DND-41 (cell line): ENCODE measurements around the gene ZDHHC7.

ENCODE experiments used
- ATAC-seq: fragments of 200-7000 bp; cut with Tn5 transposase; 3 replicates; pipeline ENCODE4 v1.9.1; 2021; ENCODE audit warnings: low read depth; ENCODE audit not compliant: insufficient read depth
- DNase-seq: peaks from one replicate; pipeline ENCODE4 v3.0.0-alpha.2; 2020
- H2AFZ ChIP-seq: 2 replicates; pipeline ENCODE4 v1.6.0; 2012; ENCODE audit warnings: low read depth, low read length
- H3K27ac ChIP-seq: 2 replicates; pipeline ENCODE4 v1.5.1; 2012; ENCODE audit warnings: low read length, inconsistent platforms
- H3K27me3 ChIP-seq: fragments of 200-600 bp; sonication (generic); 2 replicates; pipeline ENCODE4 v1.6.0; 2012; ENCODE audit warnings: low read length, mild to moderate bottlenecking, inconsistent platforms; ENCODE audit not compliant: insufficient read depth, poor library complexity
- H3K36me3 ChIP-seq: 2 replicates; pipeline ENCODE4 v1.5.1; 2012; ENCODE audit warnings: low read length, inconsistent platforms; ENCODE audit not compliant: insufficient read depth
- H3K4me1 ChIP-seq: 2 replicates; pipeline ENCODE4 v1.5.1; 2012; ENCODE audit warnings: mild to moderate bottlenecking, low read length; ENCODE audit not compliant: insufficient read depth
- H3K4me2 ChIP-seq: 2 replicates; pipeline ENCODE4 v1.6.0; 2012; ENCODE audit warnings: mild to moderate bottlenecking, moderate library complexity, low read length, inconsistent platforms; ENCODE audit not compliant: insufficient read depth
- H3K4me3 ChIP-seq, 2 experiments: fragments of 200-600 bp in 1 of 2; shearing (Covaris generic) in 1 of 2; 2 replicates each; pipeline ENCODE4 v1.5.1; 2012 to 2016; ENCODE audit warnings: inconsistent platforms in 2 of 2, low read length in 2 of 2, mild to moderate bottlenecking in 2 of 2, low read depth in 1 of 2, moderate library complexity in 1 of 2
- H3K79me2 ChIP-seq: 2 replicates; pipeline ENCODE4 v1.6.0; 2012; ENCODE audit warnings: low read length, inconsistent platforms; ENCODE audit not compliant: insufficient read depth
- H3K9ac ChIP-seq: 2 replicates; pipeline ENCODE4 v1.6.0; 2012; ENCODE audit warnings: low read depth, mild to moderate bottlenecking, inconsistent platforms, low read length, moderate library complexity
- H3K9me3 ChIP-seq: 2 replicates; pipeline ENCODE4 v1.5.1; 2012; ENCODE audit warnings: low read length, moderate library complexity, mild to moderate bottlenecking, inconsistent platforms; ENCODE audit not compliant: insufficient read depth, severe bottlenecking
- H4K20me1 ChIP-seq: 2 replicates; pipeline ENCODE4 v1.6.0; 2012; ENCODE audit warnings: low read length; ENCODE audit not compliant: insufficient read depth
- CTCF ChIP-seq: IDR thresholded peaks from 2 replicates; pipeline ENCODE4 v1.5.1; 2012; ENCODE audit warnings: borderline replicate concordance, low read length, moderate library complexity, mild to moderate bottlenecking; ENCODE audit not compliant: poor library complexity, severe bottlenecking; ENCODE audit errors: extremely low read depth
- EZH2 ChIP-seq: IDR thresholded peaks from 3 replicates; pipeline ENCODE4 v1.6.1; 2012; ENCODE audit warnings: borderline replicate concordance, low read depth, mild to moderate bottlenecking, moderate library complexity, low read length, inconsistent platforms; ENCODE audit not compliant: severe bottlenecking

Gene ZDHHC7

GRCh38 chr16:84985079-84986065 lies 26.0 kb downstream of the ZDHHC7 start:
- no peak for ATAC-seq
- Histone ChIP-seq H4K20me1 (peaks cover 34% of the 10 kb centered on the region), H3K27me3 (no peaks in the 10 kb centered on the region), H3K9ac (no peak overlapping the region), H3K36me3 (peaks cover 78% of the 10 kb centered on the region), H3K4me3 (no peak overlapping the region), H3K4me2 (no peak overlapping the region), H2AFZ (no peak overlapping the region), H3K27ac (no peak overlapping the region), H3K4me1 (no peaks in the 10 kb centered on the region), H3K9me3 (no peaks in the 10 kb centered on the region), H3K79me2 (peaks cover 11% of the 10 kb centered on the region; the same call in 1 of the 2 replicates)
- DNase-seq, result no peak
- TF ChIP-seq EZH2 (no peak), CTCF (no peak)

GRCh38 chr16:84982434-84982833 lies 28.9 kb downstream of the ZDHHC7 start:
- ATAC-seq, result no peak

GRCh38 chr16:84979516-84979915 lies 31.8 kb downstream of the ZDHHC7 start:
- DNase-seq, result no peak
- H3K36me3 ChIP-seq, result peaks cover 70% of the 10 kb centered on the region
- no peak overlapping the region for H2AFZ ChIP-seq
- no peaks in the 10 kb centered on the region for H3K27me3 ChIP-seq
- no peaks in the 10 kb centered on the region for H3K79me2 ChIP-seq
- H3K4me2 ChIP-seq, result no peak overlapping the region
- H3K4me3 ChIP-seq, result no peak overlapping the region
- no peak overlapping the region for H3K27ac ChIP-seq
- TF ChIP-seq EZH2 (no peak), CTCF (no peak)
- H3K4me1 ChIP-seq, result no peaks in the 10 kb centered on the region
- H4K20me1 ChIP-seq, result peaks cover 11% of the 10 kb centered on the region
- H3K9me3 ChIP-seq, result no peaks in the 10 kb centered on the region
- no peak overlapping the region for H3K9ac ChIP-seq
- ATAC-seq, result no peak

More at GRCh38 chr16:84982434-84982833, 28.9 kb downstream of the ZDHHC7 start:
- no peak overlapping the region for H3K4me2 ChIP-seq
- no peak overlapping the region for H2AFZ ChIP-seq
- no peaks in the 10 kb centered on the region for H3K4me1 ChIP-seq
- peaks cover 28% of the 10 kb centered on the region for H4K20me1 ChIP-seq
- DNase-seq, result no peak
- H3K4me3 ChIP-seq, result no peak overlapping the region
- H3K79me2 ChIP-seq, result peaks cover 11% of the 10 kb centered on the region; the same call in 1 of the 2 replicates
- TF ChIP-seq CTCF (no peak), EZH2 (no peak)
- no peaks in the 10 kb centered on the region for H3K27me3 ChIP-seq
- H3K9ac ChIP-seq, result no peak overlapping the region
- no peak overlapping the region for H3K27ac ChIP-seq
- H3K36me3 ChIP-seq, result peaks cover 67% of the 10 kb centered on the region
- no peaks in the 10 kb centered on the region for H3K9me3 ChIP-seq
